22Rv1 (cell line): ENCODE results near the gene PRG3.

Experiments used
- ZFX ChIP-seq: fragments of 450-650 bp; IDR thresholded peaks from 2 replicates; pipeline ENCODE4 v1.6.1; 2017; ENCODE audit warnings: antibody characterized with exemption, borderline replicate concordance
- TF ChIP-seq, protein P1 (sequence below): fragments of 450-650 bp; IDR thresholded peaks from 2 replicates; pipeline ENCODE4 v1.5.1; 2017; ENCODE audit warnings: mild to moderate bottlenecking

DNA sequence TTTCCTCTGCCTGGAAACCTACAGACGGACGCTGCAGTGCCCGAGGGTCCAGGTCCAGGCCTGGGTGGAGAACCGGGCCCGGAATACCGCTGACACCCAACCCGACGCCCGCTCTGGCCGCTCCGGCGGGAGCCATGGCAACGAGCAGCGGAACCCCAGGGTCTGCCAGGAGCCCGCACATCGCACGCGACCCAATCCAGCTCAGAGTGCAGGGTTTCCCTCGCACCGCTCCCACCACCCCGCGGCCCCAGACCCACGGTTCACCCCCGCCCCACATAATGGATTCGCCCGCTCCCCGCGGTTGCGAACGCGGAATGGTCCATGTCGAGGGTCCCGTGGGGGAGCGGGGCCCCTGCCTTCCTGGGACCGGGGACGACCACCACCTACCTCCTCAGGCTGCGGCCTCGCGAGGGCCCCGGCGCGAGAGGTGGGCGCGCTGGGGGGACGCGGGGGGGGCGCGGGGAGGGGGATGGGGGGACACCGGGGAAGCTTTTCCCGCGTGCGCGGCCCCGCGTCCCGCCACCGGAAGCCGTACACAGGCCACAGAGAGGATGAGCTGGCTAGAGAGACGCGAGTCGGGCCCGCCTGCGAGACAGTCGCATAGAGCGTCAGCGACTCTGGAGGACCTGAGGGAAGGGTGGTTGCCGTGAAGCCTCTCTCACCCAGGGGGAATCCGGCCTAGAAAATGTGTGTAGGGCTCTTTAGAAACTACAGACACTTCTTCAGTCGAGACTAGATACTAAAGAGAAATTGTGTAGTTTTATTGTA is 45.4 kb downstream of the PRG3 start, which contains the start of gene SSRP1:
- TF ChIP-seq, protein P1, sequence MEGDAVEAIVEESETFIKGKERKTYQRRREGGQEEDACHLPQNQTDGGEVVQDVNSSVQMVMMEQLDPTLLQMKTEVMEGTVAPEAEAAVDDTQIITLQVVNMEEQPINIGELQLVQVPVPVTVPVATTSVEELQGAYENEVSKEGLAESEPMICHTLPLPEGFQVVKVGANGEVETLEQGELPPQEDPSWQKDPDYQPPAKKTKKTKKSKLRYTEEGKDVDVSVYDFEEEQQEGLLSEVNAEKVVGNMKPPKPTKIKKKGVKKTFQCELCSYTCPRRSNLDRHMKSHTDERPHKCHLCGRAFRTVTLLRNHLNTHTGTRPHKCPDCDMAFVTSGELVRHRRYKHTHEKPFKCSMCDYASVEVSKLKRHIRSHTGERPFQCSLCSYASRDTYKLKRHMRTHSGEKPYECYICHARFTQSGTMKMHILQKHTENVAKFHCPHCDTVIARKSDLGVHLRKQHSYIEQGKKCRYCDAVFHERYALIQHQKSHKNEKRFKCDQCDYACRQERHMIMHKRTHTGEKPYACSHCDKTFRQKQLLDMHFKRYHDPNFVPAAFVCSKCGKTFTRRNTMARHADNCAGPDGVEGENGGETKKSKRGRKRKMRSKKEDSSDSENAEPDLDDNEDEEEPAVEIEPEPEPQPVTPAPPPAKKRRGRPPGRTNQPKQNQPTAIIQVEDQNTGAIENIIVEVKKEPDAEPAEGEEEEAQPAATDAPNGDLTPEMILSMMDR, result no peak
- no peak for TF ChIP-seq ZFX
